Measurements from ENCODE around the gene RAD51B. TPM values are rescaled to one million over a fixed set of nuclear protein-coding genes. Genes with fewer than 3 reads are reported as not detected.

RAD51B gene
- total RNA-seq, 1 experiment from 2014 or later = 20.0 TPM

GRCh38 chr14:68337279-68337678 is 517.7 kb downstream of the RAD51B start:
- Histone ChIP-seq H3K9ac (ENCODE audit: low read length) (no peak overlapping the region), H4K20me1 (ENCODE audit: insufficient read depth) (no peaks in the 10 kb centered on the region), H2AFZ (ENCODE audit: low read depth, low read length, poor library complexity, severe bottlenecking) (no peak overlapping the region), H3K4me3 (replicated peaks in 1 of 2; ENCODE audit: low read depth in 1 of 2, low read length in 2 of 2) (no peak overlapping the region), H3K4me1 (ENCODE audit: control insufficient read depth in 1 of 2, insufficient read depth in 2 of 2, low read length in 2 of 2) (no peaks in the 10 kb centered on the region), H3K4me2 (ENCODE audit: low read length) (no peak overlapping the region), H3K9me3 (ENCODE audit: control insufficient read depth in 1 of 2, insufficient read depth in 1 of 2, low read depth in 1 of 2, low read length in 2 of 2) (no peaks in the 10 kb centered on the region), H3K36me3 (ENCODE audit: control insufficient read depth in 1 of 2, insufficient read depth in 2 of 2, low read length in 2 of 2) (no peaks in the 10 kb centered on the region), H3K79me2 (ENCODE audit: insufficient read depth, low read length) (no peaks in the 10 kb centered on the region), H3K27ac (ENCODE audit: low read depth, low read length) (no peak overlapping the region), H3K27me3 (ENCODE audit: insufficient read depth, low read length) (no peaks in the 10 kb centered on the region), H3K9me2 (ENCODE audit: insufficient read depth) (no peaks in the 10 kb centered on the region)
- ChIA-PET RAD21 (ENCODE audit: low non-redundant PET in 1 of 2, low total read pairs in 2 of 2, uncharacterized antibody in 2 of 2, unreplicated experiment in 2 of 2) (no interaction called here), POLR2A (interaction anchor here (0.7 kb wide), 1 partner anchor 806 kb away, joined by 3 read pairs; no protein-coding TSS in a partner anchor), CTCF (no interaction called here)
- DNase-seq (ENCODE audit: low read depth, low spot score) (no peak), ATAC-seq (no peak)
- BruUV-seq (replicated peaks) = no TSS peak
- TF ChIP-seq ELF1 (IDR thresholded peaks at IDR 0.05; ENCODE audit: borderline replicate concordance, low read depth) (no peak), MAX (IDR thresholded peaks at IDR 0.05) (no peak), REST (IDR thresholded peaks at IDR 0.05; ENCODE audit: low read depth) (no peak), ZNF274 (IDR thresholded peaks at IDR 0.05; ENCODE audit: low read depth, low read length) (no peak)
- intact Hi-C loops (cut with micrococcal nuclease) = no loop called here

GRCh38 chr14:68340262-68340661 is 520.7 kb downstream of the RAD51B start:
- Histone ChIP-seq H3K9ac (ENCODE audit: low read length) (no peak overlapping the region), H3K27me3 (ENCODE audit: insufficient read depth, low read length) (no peaks in the 10 kb centered on the region), H3K4me3 (replicated peaks in 1 of 2; ENCODE audit: low read depth in 1 of 2, low read length in 2 of 2) (no peak overlapping the region), H3K36me3 (ENCODE audit: control insufficient read depth in 1 of 2, insufficient read depth in 2 of 2, low read length in 2 of 2) (no peaks in the 10 kb centered on the region), H4K20me1 (ENCODE audit: insufficient read depth) (no peaks in the 10 kb centered on the region), H3K4me2 (ENCODE audit: low read length) (no peak overlapping the region), H3K27ac (ENCODE audit: low read depth, low read length) (no peak overlapping the region), H3K9me2 (ENCODE audit: insufficient read depth) (no peaks in the 10 kb centered on the region), H3K9me3 (ENCODE audit: control insufficient read depth in 1 of 2, insufficient read depth in 1 of 2, low read depth in 1 of 2, low read length in 2 of 2) (no peaks in the 10 kb centered on the region), H3K4me1 (ENCODE audit: control insufficient read depth in 1 of 2, insufficient read depth in 2 of 2, low read length in 2 of 2) (no peaks in the 10 kb centered on the region), H3K79me2 (ENCODE audit: insufficient read depth, low read length) (no peaks in the 10 kb centered on the region), H2AFZ (ENCODE audit: low read depth, low read length, poor library complexity, severe bottlenecking) (no peak overlapping the region)
- no peak for ATAC-seq
- ChIA-PET POLR2A (no interaction called here), CTCF (no interaction called here), RAD21 (ENCODE audit: low non-redundant PET in 1 of 2, low total read pairs in 2 of 2, uncharacterized antibody in 2 of 2, unreplicated experiment in 2 of 2) (no interaction called here)
- no peak for DNase-seq (ENCODE audit: low read depth, low spot score)
- BruUV-seq (replicated peaks) = no TSS peak
- intact Hi-C loops (cut with micrococcal nuclease) = no loop called here
- no peak for TF ChIP-seq CEBPB (IDR thresholded peaks at IDR 0.05; ENCODE audit: low read depth)
- TF ChIP-seq EGR1 (IDR thresholded peaks at IDR 0.05; ENCODE audit: low read depth) = no peak
- TF ChIP-seq RAD21 (IDR thresholded peaks at IDR 0.05; ENCODE audit: low read depth) = no peak
- TF ChIP-seq SP1 (IDR thresholded peaks at IDR 0.05; ENCODE audit: low read depth) = no peak
- TF ChIP-seq MAX (IDR thresholded peaks at IDR 0.05) = no peak
- TF ChIP-seq POLR2A (IDR thresholded peaks at IDR 0.05; ENCODE audit: borderline replicate concordance, extremely low read depth, insufficient read depth, insufficient read length) = no peak
- TF ChIP-seq FOSL1 (IDR thresholded peaks at IDR 0.05; ENCODE audit: low read depth) = no peak
- TF ChIP-seq REST (IDR thresholded peaks at IDR 0.05; ENCODE audit: low read depth) = no peak
- no peak for TF ChIP-seq YY1 (IDR thresholded peaks at IDR 0.05; ENCODE audit: extremely low read depth, insufficient replicate concordance, low read depth, low read length)
- no peak for TF ChIP-seq POLR2AphosphoS5 (IDR thresholded peaks at IDR 0.05; ENCODE audit: low read depth, low read length)

All from HCT116 (cell line).